HEK293T (cell line): ENCODE results near the gene PITHD1.

ENCODE experiments used
- ELF4 ChIP-seq: fragments of 450-650 bp; IDR thresholded peaks from 2 replicates; pipeline ENCODE4 v1.6.1; 2017; ENCODE audit warnings: antibody characterized with exemption
- PKNOX1 ChIP-seq: fragments of 450-650 bp; IDR thresholded peaks from 2 replicates; pipeline ENCODE4 v1.6.1; 2016
- SP1 ChIP-seq: fragments of 450-650 bp; IDR thresholded peaks from 2 replicates; pipeline ENCODE4 v1.6.1; 2017
- SUZ12 ChIP-seq: fragments of 450-650 bp; IDR thresholded peaks from 2 replicates; pipeline ENCODE4 v1.6.1; 2016; ENCODE audit warnings: mild to moderate bottlenecking

- TF ChIP-seq SUZ12 = no peak
- TF ChIP-seq PKNOX1 = no peak
- TF ChIP-seq ELF4 = no peak
- no peak for TF ChIP-seq SP1
These were observed 26.8 kb downstream of the PITHD1 start for GRCh38 chr1:23805025-23805424.
